B cell (primary cell): Measurements from ENCODE around the gene SLC25A26. TPM values are rescaled to one million over a fixed set of nuclear protein-coding genes. Genes with fewer than 3 reads are reported as not detected.

Experiments
- ATAC-seq: fragments of 200-7000 bp; cut with Tn5 transposase; one replicate; pipeline ENCODE4 v1.10.0; 2021; ENCODE audit warnings: low read depth, mild to moderate bottlenecking, moderate number of reproducible peaks, moderate library complexity
- CTCF ChIA-PET: fragments of 350-600 bp; sonication (Branson Sonifier 250); formaldehyde crosslinking; loops from one replicate; lab custom pipeline; 2021; ENCODE audit warnings: antibody characterized with exemption, inconsistent platforms; lab: Charles Lee
- POLR2A ChIA-PET: fragments of 350-600 bp; sonication (Branson Sonifier 250); formaldehyde crosslinking; loops from one replicate; lab custom pipeline; 2021; ENCODE audit warnings: antibody characterized with exemption; lab: Charles Lee
- DNase-seq: peaks from one replicate; pipeline ENCODE4 v3.0.0; 2013
- H2AFZ ChIP-seq: 2 replicates; pipeline ENCODE4 v1.6.1; 2012; ENCODE audit warnings: mild to moderate bottlenecking, low read depth, low read length; ENCODE audit not compliant: insufficient read depth, poor library complexity, severe bottlenecking
- H3K27ac ChIP-seq, 2 donors: 1 replicate in 1 of 2; 2 replicates in 1 of 2; pipeline ENCODE4 v1.5.1; 2012 to 2013; ENCODE audit warnings: low read length in 2 of 2, mild to moderate bottlenecking in 2 of 2, moderate library complexity in 1 of 2
- H3K27me3 ChIP-seq, 4 experiments: fragments of 200-600 bp in 1 of 4; sonication (generic) in 1 of 4; replicated peaks in 1 of 4; 1 replicate in 2 of 4; 2 replicates in 2 of 4; pipeline versions ENCODE4 v1.6.1 to v1.7.0; 2013 to 2016; ENCODE audit warnings: low read length in 3 of 4, mild to moderate bottlenecking in 2 of 4, mixed read lengths in 1 of 4, moderate library complexity in 1 of 4; ENCODE audit not compliant: insufficient read depth in 4 of 4, control insufficient read depth in 3 of 4; ENCODE audit errors: control extremely low read depth in 1 of 4
- H3K36me3 ChIP-seq, 2 experiments: replicated peaks in 1 of 2; 1 replicate in 1 of 2; 2 replicates in 1 of 2; pipeline versions ENCODE4 v1.6.1 to v1.7.1; 2013; ENCODE audit warnings: low read length in 1 of 2; ENCODE audit not compliant: insufficient read depth in 2 of 2, control insufficient read depth in 1 of 2; ENCODE audit errors: control extremely low read depth in 1 of 2, extremely low read depth in 1 of 2
- H3K4me1 ChIP-seq, 2 donors: fragments of 200-600 bp in 1 of 2; sonication (generic) in 1 of 2; 1 replicate in 1 of 2; 2 replicates in 1 of 2; pipeline versions ENCODE4 v1.5.1 to v1.6.1; 2013 to 2017; ENCODE audit warnings: low read length in 2 of 2; ENCODE audit not compliant: control insufficient read depth in 2 of 2, insufficient read depth in 2 of 2
- H3K4me2 ChIP-seq: replicated peaks from 2 replicates; pipeline ENCODE3; 2012; ENCODE audit warnings: mild to moderate bottlenecking, low read depth, low read length; ENCODE audit not compliant: poor library complexity, severe bottlenecking
- H3K4me3 ChIP-seq, 5 experiments: fragments of 200-600 bp in 1 of 5; sonication (generic) in 1 of 5; 1 replicate in 3 of 5; 2 replicates in 2 of 5; pipeline versions ENCODE4 v1.5.1 to v1.7.0; 2011 to 2016; ENCODE audit warnings: low read length in 4 of 5, mild to moderate bottlenecking in 4 of 5, low read depth in 2 of 5, control low read depth in 1 of 5, moderate library complexity in 1 of 5; ENCODE audit not compliant: insufficient read depth in 1 of 5; ENCODE audit errors: control extremely low read depth in 1 of 5, extremely low read depth in 1 of 5
- H3K79me2 ChIP-seq: fragments of 200-600 bp; sonication (generic); one replicate; pipeline ENCODE4 v1.6.0; 2016; ENCODE audit warnings: low read length; ENCODE audit not compliant: control insufficient read depth, insufficient read depth
- H3K9ac ChIP-seq: fragments of 200-600 bp; sonication (generic); 2 replicates; pipeline ENCODE4 v1.6.1; 2017; ENCODE audit warnings: mild to moderate bottlenecking, low read length, moderate library complexity
- H3K9me3 ChIP-seq, 3 donors: one replicate each; pipeline versions ENCODE4 v1.6.1 to v1.7.1; 2013; ENCODE audit warnings: low read length in 2 of 3; ENCODE audit not compliant: control insufficient read depth in 2 of 3, insufficient read depth in 1 of 3; ENCODE audit errors: control extremely low read depth in 1 of 3
- H4K20me1 ChIP-seq: 2 replicates; pipeline ENCODE4 v1.6.0; 2012; ENCODE audit warnings: mild to moderate bottlenecking, low read length; ENCODE audit not compliant: insufficient read depth, control insufficient read depth, poor library complexity, severe bottlenecking
- H3K27ac Mint-ChIP-seq: one replicate; pipeline ENCODE4 v1.8.0; 2021; ENCODE audit warnings: mixed read lengths
- H3K27me3 Mint-ChIP-seq: one replicate; pipeline ENCODE4 v1.8.0; 2021; ENCODE audit warnings: mixed read lengths
- H3K4me1 Mint-ChIP-seq: one replicate; pipeline ENCODE4 v1.8.0; 2021; ENCODE audit warnings: mixed read lengths
- H3K4me3 Mint-ChIP-seq: one replicate; pipeline ENCODE4 v1.8.0; 2021; ENCODE audit warnings: mixed read lengths
- H3K9me3 Mint-ChIP-seq: one replicate; pipeline ENCODE4 v1.8.0; 2022; ENCODE audit warnings: mixed read lengths; ENCODE audit not compliant: insufficient read depth
- CTCF ChIP-seq: fragments of 200-600 bp; IDR thresholded peaks from one replicate; pipeline ENCODE4 v1.8.0; 2022; ENCODE audit warnings: antibody characterized with exemption, mild to moderate bottlenecking
- EZH2 ChIP-seq: IDR thresholded peaks from 2 replicates; pipeline ENCODE4 v1.6.1; 2012; ENCODE audit warnings: borderline replicate concordance, low read depth, mild to moderate bottlenecking, moderate library complexity, low read length; ENCODE audit not compliant: insufficient read depth, poor library complexity, severe bottlenecking
- WGBS: methylation state at CpG from one replicate; pipeline ENCODE4 v1.1.5; 2013; ENCODE audit warnings: missing lambda C conversion rate; ENCODE audit not compliant: insufficient coverage; 5-methylcytosine and 5-hydroxymethylcytosine counted together
- intact Hi-C: fragments of 100-400 bp; cut with micrococcal nuclease; formaldehyde crosslinking; loops from one replicate; pipeline ENCODE4 v1.10.0; 2022
- polyA plus RNA-seq: library from polyadenylated mRNA; depleted of rRNA; stranded (reverse); fragments of >200 nt; gene quantifications from 2 replicates; pipeline ENCODE4 v1.2.3, GENCODE V29; 2012
- total RNA-seq, 2 donors: library from RNA; stranded (reverse); fragments of 120-200 nt in 1 of 2; gene quantifications; 1 replicate in 1 of 2; 2 replicates in 1 of 2; pipeline versions ENCODE4 v1.2.3 to v1.2.4, GENCODE V29; 2013 to 2022

Gene SLC25A26
- total and polyA plus RNA-seq, 2 donors (not counting 1 experiment from before 2014, with no cell fraction given), result 22.3 to 23.8 TPM

- no peaks in the 10 kb centered on the region for H3K27me3 ChIP-seq
- ATAC-seq (no peak), DNase-seq (peak; percentile 11)
- peaks cover 37% of the 10 kb centered on the region for H4K20me1 ChIP-seq
- Mint-ChIP-seq H3K27ac (peak overlapping the region; percentile 5), H3K27me3 (no peaks in the 10 kb centered on the region), H3K4me1 (peaks cover 20% of the 10 kb centered on the region), H3K4me3 (peak overlapping the region; percentile 57), H3K9me3 (no peaks in the 10 kb centered on the region)
- H3K79me2 ChIP-seq, result peaks cover 14% of the 10 kb centered on the region
- peak overlapping the region; percentile 13 for H3K4me2 ChIP-seq
- no peak overlapping the region for H3K4me3 ChIP-seq
- H3K36me3 ChIP-seq, result peaks cover 0 to 3% of the 10 kb centered on the region in 2 experiments
- H3K9ac ChIP-seq, result peak overlapping the region; percentile 14
- no peak overlapping the region for H2AFZ ChIP-seq
- intact Hi-C loops, result no loop called here
- H3K27ac ChIP-seq, result no peak overlapping the region
- POLR2A ChIA-PET, result no interaction called here
- peaks cover 12 to 14% of the 10 kb centered on the region in 2 donors for H3K4me1 ChIP-seq
- CTCF ChIA-PET, result interaction anchor here (1.3 to 9.8 kb wide), 6 partner anchors 10 to 564 kb away, joined by 3 to 354 read pairs (median 10); no protein-coding TSS in a partner anchor
- no peaks in the 10 kb centered on the region for H3K9me3 ChIP-seq
- TF ChIP-seq EZH2 (no peak), CTCF (no peak)
- WGBS, result no CpG with 5 or more reads among the region's 3 CpGs
Observed at GRCh38 chr3:66255865-66256264, 35.1 kb downstream of the SLC25A26 start.

GRCh38 chr3:66256806-66257205 lies 36.0 kb downstream of the SLC25A26 start:
- no CpG with 5 or more reads among the region's 2 CpGs for WGBS
- DNase-seq (no peak), ATAC-seq (no peak)
- Mint-ChIP-seq H3K4me3 (no peak overlapping the region), H3K27ac (no peak overlapping the region), H3K9me3 (no peaks in the 10 kb centered on the region), H3K4me1 (peaks cover 20% of the 10 kb centered on the region), H3K27me3 (no peaks in the 10 kb centered on the region)
- ChIA-PET POLR2A (no interaction called here), CTCF (interaction anchor here (1.5 to 9.8 kb wide), 3 partner anchors 14 to 563 kb away, joined by 3 to 354 read pairs (median 7); no protein-coding TSS in a partner anchor)
- no peaks in the 10 kb centered on the region for H3K27me3 ChIP-seq
- peaks cover 14% of the 10 kb centered on the region for H3K79me2 ChIP-seq
- H3K27ac ChIP-seq, result no peak overlapping the region
- H3K9ac ChIP-seq, result no peak overlapping the region
- intact Hi-C loops, result no loop called here
- TF ChIP-seq CTCF (no peak), EZH2 (no peak)
- no peak overlapping the region for H2AFZ ChIP-seq
- H3K4me3 ChIP-seq, result no peak overlapping the region
- no peaks in the 10 kb centered on the region for H3K9me3 ChIP-seq
- no peak overlapping the region for H3K4me2 ChIP-seq
- H3K36me3 ChIP-seq, result no peaks in the 10 kb centered on the region
- H4K20me1 ChIP-seq, result peaks cover 46% of the 10 kb centered on the region
- peaks cover 12 to 14% of the 10 kb centered on the region in 2 donors for H3K4me1 ChIP-seq
